Muscle of back (tissue), 11 donors: ENCODE results near the gene CACNA2D3. TPM values are rescaled to one million over a fixed set of nuclear protein-coding genes. Genes with fewer than 3 reads are reported as not detected.

Experiments used
- DNase-seq, 3 donors: peaks; one replicate each; pipeline versions ENCODE4 v3.0.0 to v3.0.0-alpha.2; 2013
- polyA plus RNA-seq, 10 donors: library from polyadenylated mRNA; unstranded; fragments of 120-200 nt; gene quantifications; one replicate each; pipeline ENCODE4 v1.2.1, GENCODE V29; 2013; ENCODE audit not compliant: insufficient read length in 10 of 10

CACNA2D3 gene
- polyA plus RNA-seq, 10 donors: 1.0 to 2.9 (median 1.9) TPM

- no peak for DNase-seq
Measured at GRCh38 chr3:54273791-54274190, 151.4 kb downstream of the CACNA2D3 start.

- DNase-seq: no peak
Measured at GRCh38 chr3:54274607-54275006, 152.3 kb downstream of the CACNA2D3 start.

GRCh38 chr3:54279005-54279583 lies 156.7 kb downstream of the CACNA2D3 start:
- DNase-seq: no peak

- DNase-seq: no peak
Measured at GRCh38 chr3:54283470-54283869, 161.1 kb downstream of the CACNA2D3 start.

GRCh38 chr3:54294214-54294613 lies 171.9 kb downstream of the CACNA2D3 start:
- no peak for DNase-seq

GRCh38 chr3:54296531-54296930 lies 174.2 kb downstream of the CACNA2D3 start:
- no peak for DNase-seq

GRCh38 chr3:54299169-54299935 lies 177.0 kb downstream of the CACNA2D3 start:
- DNase-seq: no peak

GRCh38 chr3:54303517-54304375 lies 181.4 kb downstream of the CACNA2D3 start:
- peak in 1 of 3 donors; percentile 31 for DNase-seq

GRCh38 chr3:54304877-54305276 lies 182.5 kb downstream of the CACNA2D3 start:
- DNase-seq: no peak

GRCh38 chr3:54305409-54306099 lies 183.2 kb downstream of the CACNA2D3 start:
- DNase-seq: no peak

GRCh38 chr3:54307566-54308180 lies 185.3 kb downstream of the CACNA2D3 start:
- peak; percentile 18 to 66 (median 23) for DNase-seq

- no peak for DNase-seq
Measured at GRCh38 chr3:54309601-54310000, 187.2 kb downstream of the CACNA2D3 start.

GRCh38 chr3:54311211-54311747 lies 188.9 kb downstream of the CACNA2D3 start:
- DNase-seq: no peak

GRCh38 chr3:54312156-54312899 lies 190.0 kb downstream of the CACNA2D3 start:
- DNase-seq: no peak

- DNase-seq: no peak
Measured at GRCh38 chr3:54313418-54313817, 191.1 kb downstream of the CACNA2D3 start.

GRCh38 chr3:54321520-54321919 lies 199.2 kb downstream of the CACNA2D3 start:
- DNase-seq: no peak

GRCh38 chr3:54322354-54322753 lies 200.0 kb downstream of the CACNA2D3 start:
- no peak for DNase-seq

- DNase-seq: no peak
Measured at GRCh38 chr3:54324103-54324502, 201.8 kb downstream of the CACNA2D3 start.

- no peak for DNase-seq
Measured at GRCh38 chr3:54326951-54327350, 204.6 kb downstream of the CACNA2D3 start.

- DNase-seq: no peak
Measured at GRCh38 chr3:54331341-54331740, 209.0 kb downstream of the CACNA2D3 start.
